Measurements from ENCODE around the gene PSMD11.
A peak's percentile ranks its signal among the peaks of the same experiment; 100 is the strongest.

PSMD11 gene

GRCh38 chr17:32497431-32498205 is 53.3 kb downstream of the PSMD11 start:
- POLR2A ChIA-PET, result interaction anchor here (1.9 kb wide), 1 partner anchor 11 kb away, joined by 5 read pairs; the partner anchor contains the start of gene CDK5R1
- TF ChIP-seq TARDBP (IDR thresholded peaks at IDR 0.05), result no peak
- TF ChIP-seq FOXA1 (IDR thresholded peaks at IDR 0.05), result no peak
- no peak for TF ChIP-seq ARNT (IDR thresholded peaks at IDR 0.05)
- no peak for TF ChIP-seq ELF4 (IDR thresholded peaks at IDR 0.05)
- TF ChIP-seq SUZ12 (IDR thresholded peaks at IDR 0.05), result no peak
- no peak for TF ChIP-seq L3MBTL2 (conservative IDR thresholded peaks at IDR 0.05)
- no peak for TF ChIP-seq FOXK2 (IDR thresholded peaks at IDR 0.05)
- TF ChIP-seq SP1 (IDR thresholded peaks at IDR 0.05), result no peak
- CTCF ChIA-PET, result interaction anchor here (1.5 kb wide), 1 partner anchor 9 kb away, joined by 3 read pairs; no protein-coding TSS in a partner anchor
- DNase-seq (ENCODE audit: extremely low spot score), result no peak

GRCh38 chr17:32498391-32498790 is 54.1 kb downstream of the PSMD11 start:
- POLR2A ChIA-PET, result interaction anchor here (1.9 kb wide), 1 partner anchor 12 kb away, joined by 5 read pairs; the partner anchor contains the start of gene CDK5R1
- CTCF ChIA-PET, result interaction anchor here (1.5 kb wide), 1 partner anchor 10 kb away, joined by 3 read pairs; no protein-coding TSS in a partner anchor
- peak; percentile 19 for DNase-seq (ENCODE audit: extremely low spot score)
- TF ChIP-seq ELF4 (IDR thresholded peaks at IDR 0.05) (no peak), L3MBTL2 (conservative IDR thresholded peaks at IDR 0.05) (peak; percentile 66)

GRCh38 chr17:32502013-32502412 is 57.7 kb downstream of the PSMD11 start:
- no peak for TF ChIP-seq CTBP1 (IDR thresholded peaks at IDR 0.05; ENCODE audit: borderline replicate concordance)
- no peak for TF ChIP-seq ARNT (IDR thresholded peaks at IDR 0.05)
- no peak for TF ChIP-seq SUZ12 (IDR thresholded peaks at IDR 0.05)
- TF ChIP-seq SP1 (IDR thresholded peaks at IDR 0.05), result no peak
- no peak for TF ChIP-seq L3MBTL2 (conservative IDR thresholded peaks at IDR 0.05)
- no peak for TF ChIP-seq ZNF384 (IDR thresholded peaks at IDR 0.05)
- TF ChIP-seq BHLHE40 (IDR thresholded peaks at IDR 0.05; ENCODE audit: borderline replicate concordance), result no peak
- no peak for TF ChIP-seq HDGF (IDR thresholded peaks at IDR 0.05; ENCODE audit: borderline replicate concordance)
- no peak for TF ChIP-seq PKNOX1 (IDR thresholded peaks at IDR 0.05)
- no peak for TF ChIP-seq TARDBP (IDR thresholded peaks at IDR 0.05)
- TF ChIP-seq LEF1 (IDR thresholded peaks at IDR 0.05; ENCODE audit: borderline replicate concordance), result no peak
- no peak for TF ChIP-seq ELF4 (IDR thresholded peaks at IDR 0.05)
- ChIA-PET CTCF (no interaction called here), POLR2A (no interaction called here)
- no peak for DNase-seq (ENCODE audit: extremely low spot score)

- TF ChIP-seq NFRKB (IDR thresholded peaks at IDR 0.05), result no peak
- TF ChIP-seq BHLHE40 (IDR thresholded peaks at IDR 0.05; ENCODE audit: borderline replicate concordance), result no peak
- TF ChIP-seq HDGF (IDR thresholded peaks at IDR 0.05; ENCODE audit: borderline replicate concordance), result no peak
- TF ChIP-seq CTBP1 (IDR thresholded peaks at IDR 0.05; ENCODE audit: borderline replicate concordance), result no peak
- no peak for TF ChIP-seq TARDBP (IDR thresholded peaks at IDR 0.05)
- TF ChIP-seq ZNF384 (IDR thresholded peaks at IDR 0.05), result no peak
- no peak for TF ChIP-seq SUZ12 (IDR thresholded peaks at IDR 0.05)
- TF ChIP-seq ELF4 (IDR thresholded peaks at IDR 0.05), result no peak
- no peak for TF ChIP-seq LEF1 (IDR thresholded peaks at IDR 0.05; ENCODE audit: borderline replicate concordance)
- TF ChIP-seq FOXK2 (IDR thresholded peaks at IDR 0.05), result no peak
- no peak for TF ChIP-seq L3MBTL2 (conservative IDR thresholded peaks at IDR 0.05)
- no peak for TF ChIP-seq SP1 (IDR thresholded peaks at IDR 0.05)
- TF ChIP-seq FOXA1 (IDR thresholded peaks at IDR 0.05), result no peak
- no peak for TF ChIP-seq ARNT (IDR thresholded peaks at IDR 0.05)
- TF ChIP-seq PKNOX1 (IDR thresholded peaks at IDR 0.05), result no peak
- no peak for TF ChIP-seq FOXM1 (IDR thresholded peaks at IDR 0.05; ENCODE audit: borderline replicate concordance)
- no peak for DNase-seq (ENCODE audit: extremely low spot score)
- ChIA-PET CTCF (no interaction called here), POLR2A (no interaction called here)
Measured at GRCh38 chr17:32502710-32503109, 58.4 kb downstream of the PSMD11 start.

- TF ChIP-seq FOXK2 (IDR thresholded peaks at IDR 0.05), result no peak
- no peak for TF ChIP-seq CTBP1 (IDR thresholded peaks at IDR 0.05; ENCODE audit: borderline replicate concordance)
- TF ChIP-seq LEF1 (IDR thresholded peaks at IDR 0.05; ENCODE audit: borderline replicate concordance), result no peak
- no peak for TF ChIP-seq FOXA1 (IDR thresholded peaks at IDR 0.05)
- no peak for TF ChIP-seq ELF4 (IDR thresholded peaks at IDR 0.05)
- TF ChIP-seq PKNOX1 (IDR thresholded peaks at IDR 0.05), result no peak
- TF ChIP-seq SUZ12 (IDR thresholded peaks at IDR 0.05), result no peak
- TF ChIP-seq SP1 (IDR thresholded peaks at IDR 0.05), result no peak
- TF ChIP-seq ZNF384 (IDR thresholded peaks at IDR 0.05), result no peak
- no peak for TF ChIP-seq TARDBP (IDR thresholded peaks at IDR 0.05)
- no peak for TF ChIP-seq HDGF (IDR thresholded peaks at IDR 0.05; ENCODE audit: borderline replicate concordance)
- no peak for TF ChIP-seq ARNT (IDR thresholded peaks at IDR 0.05)
- no peak for TF ChIP-seq NFRKB (IDR thresholded peaks at IDR 0.05)
- TF ChIP-seq BHLHE40 (IDR thresholded peaks at IDR 0.05; ENCODE audit: borderline replicate concordance), result no peak
- no peak for TF ChIP-seq FOXM1 (IDR thresholded peaks at IDR 0.05; ENCODE audit: borderline replicate concordance)
- TF ChIP-seq L3MBTL2 (conservative IDR thresholded peaks at IDR 0.05), result no peak
- DNase-seq (ENCODE audit: extremely low spot score), result no peak
- ChIA-PET POLR2A (no interaction called here), CTCF (no interaction called here)
Measured at GRCh38 chr17:32503251-32504165, 59.2 kb downstream of the PSMD11 start.
